Measurements from ENCODE around the gene EBLN2. TPM values are rescaled to one million over a fixed set of nuclear protein-coding genes. Genes with fewer than 3 reads are reported as not detected.

The EBLN2 gene
- total and polyA plus RNA-seq, 4 donors, result 0.92 to 7.8 (median 5.1) TPM; not detected in 1

GRCh38 chr3:73069775-73070444 is 8.5 kb downstream of the EBLN2 start:
- Histone ChIP-seq H3K9me3 (ENCODE audit: control insufficient read depth, low read length) (no peaks in the 10 kb centered on the region), H3K4me1 (ENCODE audit: control insufficient read depth in 1 of 2, insufficient read depth in 2 of 2, low read length in 2 of 2) (peaks cover 0 to 3% of the 10 kb centered on the region in 2 donors), H3K4me3 (ENCODE audit: low read length in 2 of 2) (no peak overlapping the region), H3K36me3 (ENCODE audit: control insufficient read depth in 1 of 2, insufficient read depth in 2 of 2, low read length in 1 of 2) (peaks cover 0 to 2% of the 10 kb centered on the region in 2 donors), H3K27ac (ENCODE audit: low read depth in 1 of 2, low read length in 2 of 2) (no peak overlapping the region), H3K27me3 (ENCODE audit: control insufficient read depth in 1 of 2, insufficient read depth in 2 of 2, low read length in 1 of 2) (no peaks in the 10 kb centered on the region)
- WGBS, 2 donors, result 89 to 96% methylated on average over 14 of the region's 14 CpGs
- no peak for ATAC-seq (ENCODE audit: low FRiP score)
- no peak for DNase-seq
- intact Hi-C loops (cut with DNase I), result loop anchor here in 1 of 2 donors (10.0 kb wide), 1 partner anchor 225 kb away; the partner anchor contains the start of gene SHQ1

- no peak for DNase-seq
- intact Hi-C loops (cut with DNase I), result no loop called here
- H3K36me3 ChIP-seq (ENCODE audit: control insufficient read depth in 1 of 2, insufficient read depth in 2 of 2, low read length in 1 of 2), result peaks cover 0 to 2% of the 10 kb centered on the region in 2 donors
- no peaks in the 10 kb centered on the region for H3K27me3 ChIP-seq (ENCODE audit: control insufficient read depth in 1 of 2, insufficient read depth in 2 of 2, low read length in 1 of 2)
- no peaks in the 10 kb centered on the region for H3K9me3 ChIP-seq (ENCODE audit: control insufficient read depth, low read length)
- WGBS, 2 donors, result 22 to 24% methylated on average over 6 of the region's 6 CpGs
- no peak overlapping the region for H3K4me3 ChIP-seq (ENCODE audit: low read length in 2 of 2)
- no peak for ATAC-seq (ENCODE audit: low FRiP score)
- H3K27ac ChIP-seq (ENCODE audit: low read depth in 1 of 2, low read length in 2 of 2), result no peak overlapping the region
- H3K4me1 ChIP-seq (ENCODE audit: control insufficient read depth in 1 of 2, insufficient read depth in 2 of 2, low read length in 2 of 2), result peaks cover 0 to 3% of the 10 kb centered on the region in 2 donors
Observed at GRCh38 chr3:73070675-73071575, 9.5 kb downstream of the EBLN2 start.

GRCh38 chr3:73071952-73072351 is 10.5 kb downstream of the EBLN2 start:
- Histone ChIP-seq H3K4me1 (ENCODE audit: control insufficient read depth in 1 of 2, insufficient read depth in 2 of 2, low read length in 2 of 2) (peaks cover 0 to 3% of the 10 kb centered on the region in 2 donors), H3K4me3 (ENCODE audit: low read length in 2 of 2) (no peak overlapping the region), H3K27ac (ENCODE audit: low read depth in 1 of 2, low read length in 2 of 2) (no peak overlapping the region), H3K9me3 (ENCODE audit: control insufficient read depth, low read length) (no peaks in the 10 kb centered on the region), H3K27me3 (ENCODE audit: control insufficient read depth in 1 of 2, insufficient read depth in 2 of 2, low read length in 1 of 2) (no peaks in the 10 kb centered on the region), H3K36me3 (ENCODE audit: control insufficient read depth in 1 of 2, insufficient read depth in 2 of 2, low read length in 1 of 2) (peaks cover 0 to 2% of the 10 kb centered on the region in 2 donors)
- ATAC-seq (ENCODE audit: low FRiP score) (no peak), DNase-seq (no peak)
- WGBS, 2 donors, result 91 to 92% methylated on average over 1 of the region's 1 CpG
- intact Hi-C loops (cut with DNase I), result no loop called here

GRCh38 chr3:73072634-73073033 is 11.2 kb downstream of the EBLN2 start:
- ATAC-seq (ENCODE audit: low FRiP score) (no peak), DNase-seq (no peak)
- Histone ChIP-seq H3K4me3 (ENCODE audit: low read length in 2 of 2) (no peak overlapping the region), H3K9me3 (ENCODE audit: control insufficient read depth, low read length) (no peaks in the 10 kb centered on the region), H3K36me3 (ENCODE audit: control insufficient read depth in 1 of 2, insufficient read depth in 2 of 2, low read length in 1 of 2) (peaks cover 0 to 2% of the 10 kb centered on the region in 2 donors), H3K4me1 (ENCODE audit: control insufficient read depth in 1 of 2, insufficient read depth in 2 of 2, low read length in 2 of 2) (peaks cover 0 to 3% of the 10 kb centered on the region in 2 donors), H3K27me3 (ENCODE audit: control insufficient read depth in 1 of 2, insufficient read depth in 2 of 2, low read length in 1 of 2) (no peaks in the 10 kb centered on the region), H3K27ac (ENCODE audit: low read depth in 1 of 2, low read length in 2 of 2) (no peak overlapping the region)
- intact Hi-C loops (cut with DNase I), result no loop called here
- 82 to 88% methylated on average over 1 of the region's 1 CpG for WGBS, 2 donors

- H3K4me1 ChIP-seq (ENCODE audit: control insufficient read depth in 1 of 2, insufficient read depth in 2 of 2, low read length in 2 of 2), result peaks cover 0 to 3% of the 10 kb centered on the region in 2 donors
- ATAC-seq (ENCODE audit: low FRiP score) (no peak), DNase-seq (no peak)
- no peaks in the 10 kb centered on the region for H3K9me3 ChIP-seq (ENCODE audit: control insufficient read depth, low read length)
- peaks cover 0 to 2% of the 10 kb centered on the region in 2 donors for H3K36me3 ChIP-seq (ENCODE audit: control insufficient read depth in 1 of 2, insufficient read depth in 2 of 2, low read length in 1 of 2)
- H3K27ac ChIP-seq (ENCODE audit: low read depth in 1 of 2, low read length in 2 of 2), result no peak overlapping the region
- no peaks in the 10 kb centered on the region for H3K27me3 ChIP-seq (ENCODE audit: control insufficient read depth in 1 of 2, insufficient read depth in 2 of 2, low read length in 1 of 2)
- WGBS, 2 donors, result 65 to 69% methylated on average over 4 of the region's 4 CpGs
- no peak overlapping the region for H3K4me3 ChIP-seq (ENCODE audit: low read length in 2 of 2)
- intact Hi-C loops (cut with DNase I), result no loop called here
Observed at GRCh38 chr3:73073091-73073707, 11.7 kb downstream of the EBLN2 start.

- H3K4me1 ChIP-seq (ENCODE audit: control insufficient read depth in 1 of 2, insufficient read depth in 2 of 2, low read length in 2 of 2), result peaks cover 0 to 3% of the 10 kb centered on the region in 2 donors
- H3K9me3 ChIP-seq (ENCODE audit: control insufficient read depth, low read length), result no peaks in the 10 kb centered on the region
- no peaks in the 10 kb centered on the region for H3K36me3 ChIP-seq (ENCODE audit: control insufficient read depth in 1 of 2, insufficient read depth in 2 of 2, low read length in 1 of 2)
- ATAC-seq (ENCODE audit: low FRiP score), result no peak
- no peak overlapping the region for H3K4me3 ChIP-seq (ENCODE audit: low read length in 2 of 2)
- WGBS, 2 donors, result 74 to 77% methylated on average over 8 of the region's 8 CpGs
- no peaks in the 10 kb centered on the region for H3K27me3 ChIP-seq (ENCODE audit: control insufficient read depth in 1 of 2, insufficient read depth in 2 of 2, low read length in 1 of 2)
- no peak overlapping the region for H3K27ac ChIP-seq (ENCODE audit: low read depth in 1 of 2, low read length in 2 of 2)
- intact Hi-C loops (cut with DNase I), result no loop called here
- DNase-seq, result no peak
Observed at GRCh38 chr3:73074781-73075180, 13.3 kb downstream of the EBLN2 start.

- Histone ChIP-seq H3K36me3 (ENCODE audit: control insufficient read depth in 1 of 2, insufficient read depth in 2 of 2, low read length in 1 of 2) (no peaks in the 10 kb centered on the region), H3K9me3 (ENCODE audit: control insufficient read depth, low read length) (no peaks in the 10 kb centered on the region), H3K4me1 (ENCODE audit: control insufficient read depth in 1 of 2, insufficient read depth in 2 of 2, low read length in 2 of 2) (no peaks in the 10 kb centered on the region), H3K27me3 (ENCODE audit: control insufficient read depth in 1 of 2, insufficient read depth in 2 of 2, low read length in 1 of 2) (no peaks in the 10 kb centered on the region), H3K27ac (ENCODE audit: low read depth in 1 of 2, low read length in 2 of 2) (no peak overlapping the region), H3K4me3 (ENCODE audit: low read length in 2 of 2) (no peak overlapping the region)
- intact Hi-C loops (cut with DNase I), result loop anchor here (5.0 to 10.0 kb wide), 4 partner anchors 146 to 1366 kb away; partner anchors contain the start of gene EIF4E3 (in 1 of the 2)
- ATAC-seq (ENCODE audit: low FRiP score) (no peak), DNase-seq (no peak)
- WGBS, 2 donors, result 87 to 89% methylated on average over 17 of the region's 17 CpGs
Observed at GRCh38 chr3:73080216-73080966, 18.9 kb downstream of the EBLN2 start.

GRCh38 chr3:73081140-73081539 is 19.7 kb downstream of the EBLN2 start:
- intact Hi-C loops (cut with DNase I), result loop anchor here (5.0 to 10.0 kb wide), 4 partner anchors 146 to 1366 kb away; partner anchors contain the start of gene EIF4E3 (in 1 of the 2)
- H3K4me3 ChIP-seq (ENCODE audit: low read length in 2 of 2), result no peak overlapping the region
- H3K36me3 ChIP-seq (ENCODE audit: control insufficient read depth in 1 of 2, insufficient read depth in 2 of 2, low read length in 1 of 2), result no peaks in the 10 kb centered on the region
- H3K4me1 ChIP-seq (ENCODE audit: control insufficient read depth in 1 of 2, insufficient read depth in 2 of 2, low read length in 2 of 2), result no peaks in the 10 kb centered on the region
- WGBS, 2 donors, result 93 to 96% methylated on average over 8 of the region's 8 CpGs
- H3K27ac ChIP-seq (ENCODE audit: low read depth in 1 of 2, low read length in 2 of 2), result no peak overlapping the region
- H3K9me3 ChIP-seq (ENCODE audit: control insufficient read depth, low read length), result no peaks in the 10 kb centered on the region
- H3K27me3 ChIP-seq (ENCODE audit: control insufficient read depth in 1 of 2, insufficient read depth in 2 of 2, low read length in 1 of 2), result no peaks in the 10 kb centered on the region
- no peak for DNase-seq
- ATAC-seq (ENCODE audit: low FRiP score), result no peak

Data from aorta (tissue), 5 donors.